OCI-LY7 (cell line): ENCODE results near the gene SRSF5. TPM values are rescaled to one million over a fixed set of nuclear protein-coding genes. Genes with fewer than 3 reads are reported as not detected.

Experiments used
- BruUV-seq: library from RNA; stranded (reverse); fragments of 400-500 nt; replicated peaks from 2 replicates; lab custom pipeline; 2021; lab: Mats Ljungman, UMichigan
- CTCF ChIA-PET: fragments of 300-600 bp; sonication (Branson Sonifier 250); formaldehyde crosslinking; loops from one replicate; lab custom pipeline; 2022; ENCODE audit warnings: antibody characterized with exemption; ENCODE audit not compliant: unreplicated experiment; lab: Charles Lee
- POLR2A ChIA-PET: fragments of 300-600 bp; sonication (Branson Sonifier 250); formaldehyde crosslinking; loops from one replicate; lab custom pipeline; 2022; ENCODE audit warnings: antibody characterized with exemption; lab: Charles Lee
- DNase-seq: peaks from one replicate; pipeline ENCODE4 v3.0.0-alpha.2; 2015; ENCODE audit warnings: low spot score
- H2AFZ ChIP-seq: fragments of 200-600 bp; sonication (generic), shearing (Covaris generic); 2 replicates; pipeline ENCODE4 v1.6.1; 2014; ENCODE audit warnings: mild to moderate bottlenecking, antibody characterized with exemption, low read length, moderate library complexity
- H3K27ac ChIP-seq: fragments of 200-600 bp; sonication (generic); 2 replicates; pipeline ENCODE4 v1.5.1; 2014; ENCODE audit warnings: mixed run types, low read depth, mild to moderate bottlenecking, moderate library complexity, low read length, inconsistent platforms; ENCODE audit not compliant: poor library complexity, severe bottlenecking
- H3K36me3 ChIP-seq: fragments of 200-600 bp; sonication (generic); 2 replicates; pipeline ENCODE4 v1.6.1; 2014; ENCODE audit warnings: mild to moderate bottlenecking, antibody characterized with exemption, low read length, moderate library complexity, mixed read lengths; ENCODE audit not compliant: insufficient read depth
- H3K4me1 ChIP-seq: fragments of 200-600 bp; sonication (generic); 2 replicates; pipeline ENCODE4 v1.5.1; 2014; ENCODE audit warnings: mild to moderate bottlenecking, low read length; ENCODE audit not compliant: insufficient read depth, poor library complexity, severe bottlenecking
- H3K4me2 ChIP-seq: fragments of 200-600 bp; sonication (generic); 2 replicates; pipeline ENCODE4 v1.6.1; 2014; ENCODE audit warnings: mild to moderate bottlenecking, low read length
- H3K4me3 ChIP-seq: fragments of 200-600 bp; sonication (generic); 2 replicates; pipeline ENCODE4 v1.5.1; 2014; ENCODE audit warnings: mild to moderate bottlenecking, low read depth, low read length; ENCODE audit not compliant: poor library complexity, severe bottlenecking
- H3K79me2 ChIP-seq: fragments of 200-600 bp; sonication (generic); 2 replicates; pipeline ENCODE4 v1.6.1; 2016; ENCODE audit warnings: low read depth, mild to moderate bottlenecking, low read length, moderate library complexity, mixed read lengths; ENCODE audit not compliant: insufficient read depth
- H3K9me2 ChIP-seq: fragments of 200-600 bp; sonication (generic); 2 replicates; pipeline ENCODE4 v1.6.1; 2016; ENCODE audit warnings: mild to moderate bottlenecking, low read length, mixed read lengths; ENCODE audit not compliant: insufficient read depth
- H3K9me3 ChIP-seq: fragments of 200-600 bp; sonication (generic); 2 replicates; pipeline ENCODE4 v1.6.1; 2014; ENCODE audit warnings: mild to moderate bottlenecking, mixed run types, low read length, mixed read lengths
- H4K20me1 ChIP-seq: fragments of 200-600 bp; sonication (generic); 2 replicates; pipeline ENCODE4 v1.6.1; 2014; ENCODE audit warnings: mild to moderate bottlenecking, antibody characterized with exemption, low read length, moderate library complexity, mixed read lengths; ENCODE audit not compliant: insufficient read depth
- EZH2phosphoT487 ChIP-seq: fragments of 200-600 bp; sonication (generic); IDR thresholded peaks from 2 replicates; pipeline ENCODE4 v1.6.1; 2018; ENCODE audit warnings: low read depth, borderline replicate concordance, mild to moderate bottlenecking, mixed run types, antibody characterized with exemption, low read length, moderate library complexity, mixed read lengths
- intact Hi-C: fragments of 100-400 bp; cut with micrococcal nuclease; formaldehyde crosslinking; loops from one replicate; pipeline ENCODE4 v1.10.0; 2022; ENCODE audit not compliant: unreplicated experiment
- total RNA-seq, 2 experiments: library from RNA; depleted of rRNA in 1 of 2; stranded (reverse); fragments of >200 nt in 1 of 2; shearing (Covaris generic) in 1 of 2; gene quantifications; 2 replicates each; pipeline ENCODE4 v1.2.3, GENCODE V29; 2014 to 2022
- TF ChIP-seq, protein P1 (sequence below): fragments of 200-600 bp; sonication (generic); conservative IDR thresholded peaks from 2 replicates; pipeline ENCODE4 v1.5.1; 2014; ENCODE audit warnings: mild to moderate bottlenecking, antibody characterized with exemption, low read length, moderate library complexity, mixed read lengths

The SRSF5 gene
- total RNA-seq, 2 experiments from 2014 or later, result 341 to 474 TPM

DNA sequence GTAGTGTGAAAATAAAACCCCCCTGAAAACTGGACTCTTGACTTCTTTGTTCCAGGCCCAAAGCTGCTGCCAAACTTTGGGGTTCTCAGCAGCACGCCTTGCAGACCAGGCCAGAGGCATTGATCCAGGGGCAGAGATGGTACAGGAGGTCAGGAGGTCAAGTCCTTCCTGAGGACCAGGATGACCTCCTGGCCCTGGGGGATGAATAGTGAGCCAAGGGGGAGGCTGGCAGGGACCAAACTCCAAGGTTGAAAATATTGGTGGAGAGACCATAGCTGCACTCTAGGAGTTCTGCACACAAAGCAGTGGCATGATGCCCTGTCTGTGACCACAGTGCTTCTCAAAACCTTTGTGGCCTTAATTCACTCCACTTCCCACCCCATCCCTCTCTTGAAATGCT lies 18.0 kb downstream of the SRSF5 start:
- no TSS peak for BruUV-seq
- Histone ChIP-seq H2AFZ (no peak overlapping the region), H3K4me2 (no peak overlapping the region), H3K27ac (no peak overlapping the region), H3K9me3 (no peaks in the 10 kb centered on the region), H3K4me3 (no peak overlapping the region), H4K20me1 (no peaks in the 10 kb centered on the region), H3K4me1 (no peaks in the 10 kb centered on the region), H3K79me2 (no peaks in the 10 kb centered on the region), H3K36me3 (peaks cover 10% of the 10 kb centered on the region), H3K9me2 (no peaks in the 10 kb centered on the region)
- ChIA-PET POLR2A (no interaction called here), CTCF (no interaction called here)
- no peak for TF ChIP-seq EZH2phosphoT487
- TF ChIP-seq, protein P1, sequence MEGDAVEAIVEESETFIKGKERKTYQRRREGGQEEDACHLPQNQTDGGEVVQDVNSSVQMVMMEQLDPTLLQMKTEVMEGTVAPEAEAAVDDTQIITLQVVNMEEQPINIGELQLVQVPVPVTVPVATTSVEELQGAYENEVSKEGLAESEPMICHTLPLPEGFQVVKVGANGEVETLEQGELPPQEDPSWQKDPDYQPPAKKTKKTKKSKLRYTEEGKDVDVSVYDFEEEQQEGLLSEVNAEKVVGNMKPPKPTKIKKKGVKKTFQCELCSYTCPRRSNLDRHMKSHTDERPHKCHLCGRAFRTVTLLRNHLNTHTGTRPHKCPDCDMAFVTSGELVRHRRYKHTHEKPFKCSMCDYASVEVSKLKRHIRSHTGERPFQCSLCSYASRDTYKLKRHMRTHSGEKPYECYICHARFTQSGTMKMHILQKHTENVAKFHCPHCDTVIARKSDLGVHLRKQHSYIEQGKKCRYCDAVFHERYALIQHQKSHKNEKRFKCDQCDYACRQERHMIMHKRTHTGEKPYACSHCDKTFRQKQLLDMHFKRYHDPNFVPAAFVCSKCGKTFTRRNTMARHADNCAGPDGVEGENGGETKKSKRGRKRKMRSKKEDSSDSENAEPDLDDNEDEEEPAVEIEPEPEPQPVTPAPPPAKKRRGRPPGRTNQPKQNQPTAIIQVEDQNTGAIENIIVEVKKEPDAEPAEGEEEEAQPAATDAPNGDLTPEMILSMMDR, result no peak
- no peak for DNase-seq
- intact Hi-C loops, result no loop called here

DNA sequence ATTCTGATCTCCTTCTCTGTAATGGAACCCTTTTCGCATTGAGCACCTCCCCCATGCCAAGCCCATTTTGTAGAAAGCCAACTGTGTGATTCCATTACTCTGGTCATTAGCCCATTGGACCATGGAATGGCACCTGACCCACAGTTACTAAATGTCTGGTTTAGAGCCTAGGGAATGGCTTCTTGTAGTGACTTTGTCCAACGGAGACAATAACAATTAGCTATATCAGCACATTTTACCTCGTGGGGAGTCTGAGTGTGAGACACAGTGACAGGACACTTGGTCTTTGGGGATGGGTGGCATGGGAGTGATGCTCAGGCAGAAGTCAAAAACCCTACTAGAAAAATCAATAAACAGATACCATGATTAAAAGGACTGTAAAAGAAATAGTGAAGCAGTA lies 19.7 kb downstream of the SRSF5 start:
- no TSS peak for BruUV-seq
- POLR2A ChIA-PET, result interaction anchor here (0.6 kb wide), 1 partner anchor 58 kb away, joined by 6 read pairs; no protein-coding TSS in a partner anchor
- TF ChIP-seq, protein P1, result no peak
- TF ChIP-seq EZH2phosphoT487, result no peak
- H4K20me1 ChIP-seq, result no peaks in the 10 kb centered on the region
- CTCF ChIA-PET, result no interaction called here
- H3K27ac ChIP-seq, result no peak overlapping the region
- no peaks in the 10 kb centered on the region for H3K9me3 ChIP-seq
- no peaks in the 10 kb centered on the region for H3K4me1 ChIP-seq
- H3K79me2 ChIP-seq, result no peaks in the 10 kb centered on the region
- H3K36me3 ChIP-seq, result no peaks in the 10 kb centered on the region
- intact Hi-C loops, result no loop called here
- no peak overlapping the region for H3K4me2 ChIP-seq
- H3K9me2 ChIP-seq, result no peaks in the 10 kb centered on the region
- DNase-seq, result no peak
- H3K4me3 ChIP-seq, result no peak overlapping the region
- H2AFZ ChIP-seq, result no peak overlapping the region

DNA sequence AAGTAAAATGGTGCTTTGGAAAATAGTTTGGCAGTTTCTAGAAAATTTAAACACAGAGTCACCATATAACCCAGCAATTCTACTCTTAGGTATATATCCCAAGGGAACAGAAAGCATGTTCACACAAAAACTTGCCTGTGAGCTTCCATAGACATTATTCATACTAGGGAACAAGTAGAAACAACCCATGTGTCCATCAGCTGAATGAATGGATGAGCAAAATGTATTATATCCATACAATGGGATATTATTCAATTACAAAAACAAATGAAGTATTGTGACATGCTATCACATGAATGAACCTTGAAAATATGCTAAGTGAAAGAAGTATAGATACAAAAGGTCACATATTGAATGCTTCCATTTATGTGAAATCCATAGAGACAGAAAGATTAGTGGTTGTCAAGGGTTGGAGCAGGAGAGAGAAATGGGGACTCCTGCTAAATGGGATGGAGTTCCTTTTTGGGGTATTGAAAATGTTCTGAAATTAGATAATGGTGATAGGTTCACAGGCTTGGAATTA lies 22.2 kb downstream of the SRSF5 start:
- POLR2A ChIA-PET, result interaction anchor here (0.7 kb wide), 1 partner anchor 10 kb away, joined by 9 read pairs; no protein-coding TSS in a partner anchor
- intact Hi-C loops, result no loop called here
- CTCF ChIA-PET, result no interaction called here

More for the DNA sequence above, 22.2 kb downstream of the SRSF5 start:
- H3K4me1 ChIP-seq, result no peaks in the 10 kb centered on the region
- H3K4me2 ChIP-seq, result no peak overlapping the region
- H4K20me1 ChIP-seq, result no peaks in the 10 kb centered on the region
- H3K9me2 ChIP-seq, result no peaks in the 10 kb centered on the region
- no peaks in the 10 kb centered on the region for H3K9me3 ChIP-seq
- TF ChIP-seq, protein P1, result no peak
- TF ChIP-seq EZH2phosphoT487, result no peak
- H3K36me3 ChIP-seq, result no peaks in the 10 kb centered on the region
- H3K79me2 ChIP-seq, result no peaks in the 10 kb centered on the region
- H2AFZ ChIP-seq, result no peak overlapping the region
- H3K4me3 ChIP-seq, result no peak overlapping the region
- no peak overlapping the region for H3K27ac ChIP-seq
- BruUV-seq, result no TSS peak
- no peak for DNase-seq
